GM21529 (cell line): ENCODE measurements around the gene TICAM2.

ENCODE experiments used
- ATAC-seq: cut with Tn5 transposase; IDR thresholded peaks from one replicate; pipeline ENCODE4 v1.9.1; 2021; ENCODE audit not compliant: unreplicated experiment

Gene TICAM2

DNA sequence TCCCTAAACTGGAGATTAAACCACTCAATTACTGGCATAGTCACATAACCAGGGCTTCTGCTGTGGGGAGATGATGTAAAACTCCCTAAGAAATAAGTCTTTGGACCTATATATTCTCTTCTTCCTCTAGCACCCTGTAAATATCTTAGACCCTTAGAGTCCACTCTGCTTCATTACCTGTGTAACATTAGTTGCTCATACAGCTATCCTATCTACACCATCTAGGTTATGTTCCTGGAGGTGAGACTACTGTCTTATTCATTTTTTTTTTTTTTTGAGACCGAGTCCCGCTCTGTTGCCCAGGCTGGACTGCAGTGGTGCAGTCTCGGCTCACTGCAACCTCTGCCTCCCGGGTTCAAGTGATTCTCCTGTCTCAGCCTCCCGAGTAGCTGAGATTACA lies 9.6 kb upstream of the TICAM2 start:
- no peak for ATAC-seq

GRCh38 chr5:115607935-115608334 lies 5.7 kb upstream of the TICAM2 start:
- no peak for ATAC-seq

DNA sequence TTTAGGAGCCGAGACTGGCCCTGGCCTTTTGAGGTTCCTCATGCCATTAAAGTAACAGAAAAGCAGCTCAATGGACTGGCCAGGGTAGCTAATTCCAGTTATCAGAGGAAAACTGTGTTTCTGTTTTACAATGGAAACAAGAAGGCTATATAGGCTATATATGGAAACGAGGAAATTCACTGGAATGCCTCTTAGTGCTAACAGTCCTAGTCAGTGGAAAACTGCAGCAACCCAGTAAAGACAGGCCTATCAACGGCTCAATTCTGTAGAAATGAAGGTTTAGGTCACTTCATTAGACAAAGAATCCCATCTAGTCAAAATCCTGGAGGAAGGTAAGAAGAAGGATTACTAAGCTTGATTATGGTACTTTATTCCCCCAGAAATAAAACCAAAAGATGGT lies 3.2 kb upstream of the TICAM2 start:
- ATAC-seq, result no peak

- peak; percentile 7 for ATAC-seq
Measured at GRCh38 chr5:115602591-115603125, 379 bp upstream of the TICAM2 start.

- no peak for ATAC-seq
Measured at GRCh38 chr5:115600766-115601165, 1.5 kb downstream of the TICAM2 start.

GRCh38 chr5:115599924-115600323 lies 2.4 kb downstream of the TICAM2 start:
- ATAC-seq, result peak; percentile 1

DNA sequence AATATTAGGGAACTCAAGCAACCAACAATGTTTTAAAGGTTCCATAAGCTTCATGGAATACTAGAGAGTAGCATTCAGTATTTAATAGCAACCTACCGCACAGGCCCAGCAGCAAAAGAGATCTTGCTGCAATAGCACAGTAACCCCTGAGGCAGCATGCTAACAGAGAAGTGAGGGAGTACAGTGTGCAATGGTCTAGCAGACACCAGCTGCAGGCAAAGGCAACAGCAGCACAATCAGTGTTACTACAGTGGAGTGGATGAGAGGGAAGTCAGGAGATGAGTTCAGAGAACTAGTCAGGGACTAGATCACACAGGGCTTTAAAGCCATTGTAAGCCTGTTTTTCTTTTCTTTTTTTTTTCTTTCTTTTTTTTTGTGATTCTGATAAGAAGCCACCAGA lies 2.8 kb downstream of the TICAM2 start:
- ATAC-seq, result peak; percentile 39

DNA sequence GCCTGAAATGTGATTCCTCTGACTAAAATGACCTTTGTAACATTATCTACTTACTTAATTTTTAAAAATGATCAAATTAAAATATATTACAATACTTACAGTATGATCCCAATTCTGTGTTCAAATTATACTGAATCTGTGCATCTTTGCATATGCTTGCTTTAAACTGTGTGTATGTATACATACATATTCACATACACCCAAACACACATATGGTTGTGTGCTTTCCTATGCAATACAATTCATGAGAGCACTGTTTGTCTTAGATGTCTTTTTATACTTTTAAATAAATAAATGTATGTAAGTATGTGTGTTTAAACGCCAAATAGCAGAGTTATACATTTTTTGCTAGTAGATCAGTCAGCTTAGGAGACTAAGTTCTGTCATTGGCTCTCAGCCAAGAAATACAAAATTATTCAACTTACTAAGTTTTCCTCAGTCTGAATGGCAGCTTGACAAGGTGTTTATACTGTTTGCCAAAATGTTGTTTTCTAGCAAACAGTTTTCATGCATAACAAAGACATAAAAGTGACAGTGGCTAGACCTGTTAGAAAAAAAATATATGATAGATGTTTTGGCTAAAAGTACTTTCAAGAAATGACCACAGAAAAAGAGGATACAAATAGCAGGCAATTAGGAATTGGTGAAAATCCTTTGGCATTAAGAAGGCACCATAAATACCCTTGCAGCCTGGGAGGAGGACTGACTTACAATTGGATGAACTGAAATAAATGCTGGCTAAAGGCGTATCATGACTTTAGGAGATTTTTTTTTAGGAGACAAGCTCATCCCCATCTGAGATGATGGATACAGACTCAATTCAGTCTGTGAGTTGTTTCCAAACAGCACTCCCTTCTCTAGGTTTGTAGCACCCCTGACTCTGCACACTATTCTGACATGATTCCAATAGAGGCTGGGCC lies 7.9 kb downstream of the TICAM2 start:
- no peak for ATAC-seq

- no peak for ATAC-seq
Measured at GRCh38 chr5:115589043-115589442, 13.2 kb downstream of the TICAM2 start.

DNA sequence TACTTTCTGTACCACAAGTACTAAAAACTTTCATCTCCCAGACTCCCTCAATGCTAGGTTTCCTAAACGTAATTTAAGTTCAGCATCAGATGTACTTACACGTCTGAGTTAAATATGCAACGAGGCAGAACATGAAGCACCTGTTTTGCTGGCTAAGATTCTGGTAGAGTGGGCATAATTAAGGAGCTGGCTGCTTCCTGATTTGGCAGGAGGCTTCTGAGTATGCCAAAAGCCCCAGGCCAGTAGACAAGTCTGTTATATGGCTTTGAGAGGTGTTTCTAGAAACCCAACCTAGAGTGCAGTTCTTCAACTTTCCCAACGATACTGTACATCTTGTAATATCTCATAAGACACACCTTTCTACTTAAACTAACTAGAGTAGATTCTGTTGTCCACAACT lies 13.6 kb downstream of the TICAM2 start:
- no peak for ATAC-seq

GRCh38 chr5:115586525-115587146 lies 15.6 kb downstream of the TICAM2 start:
- no peak for ATAC-seq

DNA sequence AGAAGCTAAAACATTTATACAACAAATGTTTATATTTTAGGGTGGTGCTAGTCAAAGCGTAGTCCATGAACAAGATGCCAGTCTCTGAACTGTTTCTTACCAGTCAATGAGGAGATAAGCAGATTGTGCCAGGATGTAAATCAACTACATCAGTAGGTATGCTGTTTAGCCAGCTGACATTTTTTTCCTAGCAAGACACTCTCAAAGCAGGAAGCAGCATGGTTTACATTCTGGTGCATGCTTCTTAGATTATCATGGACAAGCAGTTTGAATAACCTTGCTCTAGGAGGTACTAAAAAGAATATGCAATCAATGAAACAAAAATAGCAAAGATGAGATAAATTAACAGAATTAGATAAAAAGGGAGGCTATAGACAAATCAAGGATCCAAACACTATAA lies 17.0 kb downstream of the TICAM2 start:
- no peak for ATAC-seq

- no peak for ATAC-seq
Measured at GRCh38 chr5:115584501-115584900, 17.8 kb downstream of the TICAM2 start.

- ATAC-seq, result no peak
Measured at GRCh38 chr5:115583474-115583873, 18.8 kb downstream of the TICAM2 start.

DNA sequence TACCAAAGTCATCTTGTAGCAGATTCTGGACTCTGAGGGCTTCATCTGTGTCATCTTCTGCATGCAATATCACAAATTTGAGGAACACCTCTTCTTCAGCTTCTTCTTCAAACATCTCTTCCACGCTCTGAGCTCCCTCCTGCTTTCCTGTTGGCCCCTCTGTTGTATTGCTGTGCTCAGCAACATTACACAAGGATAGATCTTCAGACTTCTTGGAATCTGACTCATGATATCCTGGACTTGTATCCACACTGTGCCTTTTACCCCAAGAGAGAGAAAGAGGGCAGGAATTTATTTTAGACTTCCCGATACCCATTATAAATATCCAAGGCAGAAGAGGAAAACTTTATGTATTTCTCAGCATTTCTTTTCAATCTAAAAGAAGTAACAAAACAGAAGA lies 21.3 kb downstream of the TICAM2 start:
- no peak for ATAC-seq

GRCh38 chr5:115579747-115580173 lies 22.5 kb downstream of the TICAM2 start:
- peak; percentile 55 for ATAC-seq

- ATAC-seq, result no peak
Measured at GRCh38 chr5:115579216-115579615, 23.1 kb downstream of the TICAM2 start.

- ATAC-seq, result peak; percentile 61
Measured at GRCh38 chr5:115578657-115579056, 23.6 kb downstream of the TICAM2 start.

DNA sequence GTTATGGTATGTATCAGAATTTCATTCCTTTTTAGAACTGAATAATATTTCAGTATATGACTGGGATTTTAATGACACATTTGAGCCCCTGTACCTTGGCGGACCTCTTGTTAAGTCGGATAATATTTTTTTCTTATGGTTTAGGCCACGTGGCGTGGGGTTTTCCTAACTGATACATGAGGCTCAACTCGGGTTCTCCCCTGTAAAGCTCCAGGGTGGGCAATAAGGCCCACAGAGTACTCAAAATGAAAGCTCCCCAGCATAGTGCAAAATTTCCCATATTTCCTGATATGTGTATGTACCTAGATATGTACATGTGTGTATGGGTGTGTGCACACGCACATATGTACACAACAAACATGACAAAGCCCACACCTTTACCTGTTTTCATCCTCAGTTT lies 24.5 kb downstream of the TICAM2 start:
- no peak for ATAC-seq

DNA sequence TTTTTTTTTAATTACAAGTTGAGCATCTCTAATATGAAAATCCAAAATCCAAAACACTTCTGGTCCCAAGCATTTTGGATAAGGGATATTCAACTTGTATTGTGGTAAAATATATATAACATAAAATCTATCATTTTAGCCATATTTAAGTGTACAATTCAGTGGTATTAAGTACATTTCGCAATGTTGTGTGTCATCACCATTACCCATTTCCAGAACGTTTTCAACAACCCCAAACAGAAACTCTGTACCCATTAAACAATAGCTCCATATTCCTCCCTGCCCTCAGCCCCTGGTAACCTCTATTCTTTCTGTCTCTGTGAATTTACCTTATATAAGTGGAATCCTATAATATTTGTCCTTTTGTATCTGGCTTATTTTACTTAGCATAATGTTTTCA lies 24.9 kb downstream of the TICAM2 start:
- no peak for ATAC-seq

- no peak for ATAC-seq
Measured at GRCh38 chr5:115575167-115576070, 26.9 kb downstream of the TICAM2 start.
